ENCODE data around the gene TPGS2.

Gene TPGS2

GRCh38 chr18:36828157-36828629, 609 bp downstream of the TPGS2 start:
- no peak for DNase-seq (ENCODE audit: extremely low spot score)
- TF ChIP-seq CTCF (IDR thresholded peaks at IDR 0.05; ENCODE audit: control extremely low read depth, extremely low read depth, low read depth, missing control alignments): no peak
- ChIA-PET CTCF (interaction anchor here (1.5 to 6.1 kb wide), 6 partner anchors 10 to 140 kb away, joined by 4 to 35 read pairs (median 8); no protein-coding TSS in a partner anchor), POLR2A (interaction anchor here (0.6 kb wide), 1 partner anchor 11 kb away, joined by 3 read pairs; no protein-coding TSS in a partner anchor)

- no peak for TF ChIP-seq CTCF (IDR thresholded peaks at IDR 0.05; ENCODE audit: control extremely low read depth, extremely low read depth, low read depth, missing control alignments)
- DNase-seq (ENCODE audit: extremely low spot score): no peak
- ChIA-PET CTCF (interaction anchor here (0.9 to 6.1 kb wide), 6 partner anchors 8 to 139 kb away, joined by 3 to 35 read pairs (median 3); no protein-coding TSS in a partner anchor), POLR2A (no interaction called here)
Observed at GRCh38 chr18:36826556-36826955, 2.2 kb downstream of the TPGS2 start.

GRCh38 chr18:36825526-36825925, 3.3 kb downstream of the TPGS2 start:
- TF ChIP-seq CTCF (IDR thresholded peaks at IDR 0.05; ENCODE audit: control extremely low read depth, extremely low read depth, low read depth, missing control alignments): no peak
- no peak for DNase-seq (ENCODE audit: extremely low spot score)
- ChIA-PET POLR2A (no interaction called here), CTCF (interaction anchor here (2.5 to 6.1 kb wide), 2 partner anchors 13 to 17 kb away, joined by 8 to 35 read pairs; no protein-coding TSS in a partner anchor)

GRCh38 chr18:36821681-36822080, 7.1 kb downstream of the TPGS2 start:
- CTCF ChIA-PET: interaction anchor here (5.1 kb wide), 1 partner anchor 12 kb away, joined by 41 read pairs; no protein-coding TSS in a partner anchor
- POLR2A ChIA-PET: no interaction called here
- TF ChIP-seq CTCF (IDR thresholded peaks at IDR 0.05; ENCODE audit: control extremely low read depth, extremely low read depth, low read depth, missing control alignments): no peak
- DNase-seq (ENCODE audit: extremely low spot score): no peak

- POLR2A ChIA-PET: no interaction called here
- CTCF ChIA-PET: interaction anchor here (5.1 kb wide), 1 partner anchor 10 kb away, joined by 41 read pairs; no protein-coding TSS in a partner anchor
- TF ChIP-seq CTCF (IDR thresholded peaks at IDR 0.05; ENCODE audit: control extremely low read depth, extremely low read depth, low read depth, missing control alignments): no peak
- no peak for DNase-seq (ENCODE audit: extremely low spot score)
Observed at GRCh38 chr18:36819621-36820020, 9.2 kb downstream of the TPGS2 start.

GRCh38 chr18:36818652-36819051, 10.2 kb downstream of the TPGS2 start:
- ChIA-PET POLR2A (no interaction called here), CTCF (interaction anchor here (1.1 to 5.1 kb wide), 3 partner anchors 8 to 10 kb away, joined by 3 to 41 read pairs (median 7); partner anchors contain the start of genes KIAA1328 and TPGS2)
- TF ChIP-seq CTCF (IDR thresholded peaks at IDR 0.05; ENCODE audit: control extremely low read depth, extremely low read depth, low read depth, missing control alignments): no peak
- no peak for DNase-seq (ENCODE audit: extremely low spot score)

Measured in GM10248 (cell line).